Epidermal melanocyte (primary cell): Measurements from ENCODE around the gene FAM3C.

ENCODE experiments used
- DNase-seq: peaks from one replicate; pipeline ENCODE4 v3.0.0; 2011; ENCODE audit warnings: low spot score; ENCODE audit not compliant: insufficient read length

FAM3C gene

DNA sequence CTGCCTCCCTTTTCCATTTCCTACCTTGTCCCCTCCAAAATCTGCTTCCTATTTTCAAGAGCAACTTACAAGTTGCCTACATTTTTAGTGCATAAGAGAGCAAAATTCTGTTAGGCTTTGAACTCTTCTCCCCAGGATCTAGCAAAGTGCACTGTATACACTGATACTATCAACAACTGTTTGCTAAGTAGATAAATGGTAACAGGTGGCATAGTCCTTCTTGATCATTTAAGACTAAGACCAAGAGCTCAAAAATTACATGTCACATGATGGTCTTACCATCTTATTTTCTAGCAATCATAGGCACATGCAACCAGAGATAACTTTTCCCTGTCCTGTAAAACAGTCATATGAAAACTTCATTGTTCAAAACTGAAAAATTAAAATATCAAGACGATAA, 16.2 kb downstream of the FAM3C start:
- no peak for DNase-seq

DNA sequence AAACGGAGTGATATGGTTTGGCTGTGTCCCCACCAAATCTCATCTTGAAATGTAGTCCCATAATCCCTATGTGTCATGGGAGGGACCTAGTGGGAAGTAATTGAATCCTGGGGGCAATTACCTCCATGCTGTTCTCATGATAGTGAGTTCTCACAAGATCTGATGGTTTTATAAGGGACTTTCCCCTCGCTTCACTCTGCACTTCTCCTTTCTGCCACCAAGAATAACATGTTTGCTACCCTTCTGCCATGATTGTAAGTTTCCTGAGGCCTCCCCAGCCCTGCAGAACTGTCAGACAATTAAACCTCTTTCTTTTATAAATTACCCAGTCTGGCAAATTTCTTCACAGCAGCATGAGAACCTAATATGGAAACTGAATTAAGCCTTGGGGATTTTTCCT, 19.1 kb downstream of the FAM3C start:
- DNase-seq: no peak

DNA sequence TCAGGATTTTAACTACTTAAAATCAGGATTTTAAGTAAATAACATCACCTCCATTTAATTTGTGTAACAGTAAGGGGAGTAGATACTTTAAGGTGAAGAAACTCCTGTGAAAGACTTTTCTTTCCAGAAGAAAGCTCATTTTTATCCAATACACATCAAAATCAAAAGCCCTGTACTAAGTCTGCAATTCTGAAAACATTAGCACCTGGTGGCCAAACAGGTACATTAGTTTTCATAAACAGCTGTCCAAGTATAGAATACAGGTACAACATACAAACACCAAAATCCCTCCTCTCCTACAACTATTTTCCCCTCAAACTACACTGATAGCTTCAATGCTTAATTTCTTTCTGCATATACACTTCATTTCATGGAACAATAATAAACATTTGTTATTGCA, 22.9 kb downstream of the FAM3C start:
- DNase-seq: no peak

DNA sequence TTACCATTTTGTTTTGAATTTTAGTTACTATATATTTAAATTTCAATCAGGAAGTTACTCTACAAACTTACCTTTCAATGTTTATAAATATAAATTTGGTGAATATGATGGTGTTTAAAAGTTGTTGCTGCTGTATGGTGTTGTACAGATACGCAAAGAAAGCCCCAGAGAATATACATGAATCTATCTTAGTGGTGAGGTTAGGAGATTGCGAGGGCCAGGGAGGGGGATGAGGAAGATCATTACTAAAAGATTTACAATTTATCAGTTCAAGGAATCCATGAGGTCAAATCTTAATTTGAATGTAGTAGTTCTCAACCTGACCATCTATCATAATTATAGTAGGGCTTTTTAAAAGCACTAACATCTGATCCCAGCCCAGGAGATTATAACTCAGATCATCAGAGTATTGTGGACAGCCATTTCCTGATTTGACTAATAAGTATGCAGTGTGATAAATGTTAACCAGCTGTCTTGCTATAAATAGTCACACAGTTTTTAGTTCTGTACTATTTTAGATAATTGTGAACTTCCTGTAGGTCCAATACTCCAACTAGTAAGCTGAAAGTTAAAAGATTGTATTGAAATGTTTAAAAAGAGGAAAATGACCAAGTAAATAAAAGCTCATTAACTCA, 23.6 kb downstream of the FAM3C start:
- DNase-seq: no peak

DNA sequence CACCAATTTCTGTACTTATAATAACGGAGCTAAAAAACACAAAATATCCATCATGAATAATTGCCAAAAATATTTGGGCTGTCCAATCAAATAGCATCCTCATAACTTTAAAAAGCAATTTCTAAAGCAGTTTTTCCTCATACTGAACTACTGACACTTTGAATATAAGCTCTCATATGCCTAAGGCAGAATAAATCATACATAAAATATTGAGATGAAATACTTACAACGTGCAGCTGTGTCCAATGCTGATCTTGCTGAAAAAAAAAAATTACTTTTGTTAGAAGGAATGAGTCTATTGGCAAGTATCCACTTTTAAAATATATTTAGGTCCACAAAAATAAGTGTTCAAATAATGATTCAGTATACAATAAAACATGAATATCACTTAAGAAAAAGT, 24.2 kb downstream of the FAM3C start:
- no peak for DNase-seq

DNA sequence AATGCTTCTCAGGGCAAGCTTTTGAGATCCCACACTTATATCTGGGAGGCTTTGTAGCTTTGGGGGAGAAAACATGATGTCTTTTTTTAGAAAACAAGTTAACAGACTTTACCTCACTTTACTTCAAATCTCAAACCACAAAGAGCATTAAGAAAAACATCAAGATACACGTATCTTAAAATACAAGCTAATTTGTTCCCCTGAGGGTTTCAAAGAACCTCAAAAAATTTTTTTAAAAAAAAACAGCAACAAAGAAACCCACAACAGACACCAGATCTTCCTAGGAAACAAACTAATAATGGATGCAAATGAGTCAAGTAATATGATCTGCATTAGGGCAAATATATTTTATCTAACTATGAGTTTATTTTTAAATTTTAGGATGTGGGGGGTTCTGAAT, 24.7 kb downstream of the FAM3C start:
- DNase-seq: no peak

DNA sequence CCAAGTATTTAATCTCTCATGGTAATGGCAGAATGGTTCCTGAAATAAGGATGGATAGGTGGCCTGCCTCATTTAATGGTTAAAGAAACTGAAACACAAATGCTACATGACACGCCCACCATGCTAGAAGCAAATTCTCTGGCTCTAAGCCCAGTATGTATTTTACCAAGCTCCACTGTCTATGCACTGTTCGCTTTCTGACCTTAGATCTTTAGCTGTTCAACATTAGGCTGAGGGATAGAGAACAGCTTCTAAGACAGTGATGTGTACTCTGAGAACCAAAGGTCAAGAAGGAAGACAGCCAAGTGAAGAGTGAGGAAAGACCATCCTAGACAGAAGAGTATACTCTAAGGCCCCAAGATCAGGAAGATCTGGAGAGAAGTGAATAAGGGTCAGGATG, 26.6 kb downstream of the FAM3C start:
- no peak for DNase-seq

DNA sequence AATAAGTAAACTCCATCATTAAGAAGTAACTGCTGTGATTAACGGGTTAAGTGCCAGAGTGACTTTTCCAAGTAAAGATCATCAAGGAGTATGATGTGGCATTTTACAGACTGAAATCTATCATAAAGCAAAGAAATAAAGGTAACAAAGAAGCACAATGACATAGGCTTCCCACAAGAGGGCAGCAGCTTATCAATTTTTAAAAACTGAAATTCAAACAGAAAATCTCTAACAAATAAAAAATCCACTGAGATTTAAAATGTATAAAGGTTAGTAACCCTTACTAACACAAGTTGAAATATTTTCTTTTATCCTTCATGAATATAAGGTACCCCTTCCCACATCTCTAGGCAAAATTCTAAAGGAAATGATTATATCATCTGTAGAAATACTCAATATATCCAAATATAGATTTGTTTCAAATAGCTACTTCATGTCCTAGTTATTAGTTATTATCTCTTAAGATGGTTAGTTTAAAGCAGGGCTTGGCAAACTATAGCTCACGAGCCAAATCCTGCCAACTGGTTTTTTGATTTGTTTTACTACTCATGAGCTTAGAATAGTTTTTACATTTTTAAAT, 29.2 kb downstream of the FAM3C start:
- no peak for DNase-seq

DNA sequence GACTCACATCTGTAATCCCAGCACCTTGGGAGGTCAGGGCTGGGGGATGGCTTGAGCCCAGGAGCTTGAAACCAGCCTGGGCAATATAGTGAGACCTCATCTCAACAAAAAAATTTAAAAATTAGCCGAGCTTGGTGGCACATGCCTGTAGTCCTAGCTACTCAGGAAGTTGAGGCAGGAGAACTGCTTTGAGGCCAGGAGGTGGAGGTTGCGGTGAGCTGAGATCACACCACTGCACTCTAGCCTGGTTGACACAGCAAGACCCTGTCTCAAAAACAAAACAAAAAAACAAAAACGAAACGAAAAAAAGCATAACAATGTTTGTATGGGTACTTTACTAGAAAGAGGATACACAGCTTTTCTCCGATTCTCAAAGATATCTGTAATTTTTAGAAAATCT, 35.5 kb downstream of the FAM3C start:
- no peak for DNase-seq

DNA sequence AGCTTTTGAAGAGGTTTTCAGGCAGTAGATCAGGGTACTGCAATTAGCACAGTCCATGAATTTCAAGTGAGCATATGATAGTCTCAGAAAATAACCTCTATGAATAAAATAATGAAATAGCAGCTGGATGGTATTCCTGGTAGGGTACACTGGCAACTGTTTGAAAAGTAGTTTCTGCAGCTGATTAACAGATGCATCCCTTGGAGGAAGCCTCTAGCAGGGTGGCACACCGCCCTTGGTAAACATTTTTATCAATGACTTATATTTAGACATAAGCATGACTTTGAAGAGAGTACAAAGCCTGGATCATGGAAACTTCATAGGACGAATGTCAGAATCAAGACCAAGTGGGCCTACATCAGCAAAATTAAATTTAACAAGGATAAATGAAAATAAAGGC, 40.5 kb downstream of the FAM3C start:
- DNase-seq: no peak

DNA sequence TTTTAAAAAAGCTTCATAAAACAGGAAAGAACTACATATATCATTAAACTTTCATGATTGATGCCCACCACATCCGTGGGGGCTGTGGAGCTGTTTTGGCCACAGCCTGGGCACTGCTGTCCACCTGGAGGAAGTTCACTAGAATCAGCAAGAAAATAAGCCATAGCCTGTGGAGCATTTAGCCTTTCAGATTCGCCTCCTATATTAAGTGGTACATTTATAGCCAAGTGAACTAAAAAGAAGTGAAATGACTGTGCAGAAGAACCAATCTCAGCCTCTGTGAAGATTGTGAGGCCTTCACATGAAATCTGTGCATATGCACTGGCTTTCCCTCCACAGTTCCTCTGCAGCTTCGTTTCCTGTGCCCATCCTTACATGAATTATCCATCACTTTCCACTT, 43.8 kb downstream of the FAM3C start:
- DNase-seq: no peak

DNA sequence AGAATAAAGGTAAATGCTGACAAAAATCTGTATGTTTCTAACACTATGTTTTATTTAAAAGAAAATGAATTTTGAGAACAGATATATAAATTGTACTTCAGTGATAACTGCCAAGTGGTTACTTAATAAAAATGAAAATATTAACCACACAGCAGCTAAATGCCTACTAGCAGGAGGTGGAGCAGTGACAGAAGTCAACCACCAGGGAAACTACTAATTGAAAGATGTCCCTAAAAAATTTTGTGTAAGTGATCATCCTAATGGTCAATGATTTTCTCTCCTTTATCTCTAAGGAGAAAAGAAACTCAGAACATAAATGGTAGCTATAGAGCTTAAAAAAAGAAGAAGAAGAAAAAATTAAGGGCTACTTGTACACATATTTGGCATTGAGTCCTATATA, 44.4 kb downstream of the FAM3C start:
- no peak for DNase-seq

DNA sequence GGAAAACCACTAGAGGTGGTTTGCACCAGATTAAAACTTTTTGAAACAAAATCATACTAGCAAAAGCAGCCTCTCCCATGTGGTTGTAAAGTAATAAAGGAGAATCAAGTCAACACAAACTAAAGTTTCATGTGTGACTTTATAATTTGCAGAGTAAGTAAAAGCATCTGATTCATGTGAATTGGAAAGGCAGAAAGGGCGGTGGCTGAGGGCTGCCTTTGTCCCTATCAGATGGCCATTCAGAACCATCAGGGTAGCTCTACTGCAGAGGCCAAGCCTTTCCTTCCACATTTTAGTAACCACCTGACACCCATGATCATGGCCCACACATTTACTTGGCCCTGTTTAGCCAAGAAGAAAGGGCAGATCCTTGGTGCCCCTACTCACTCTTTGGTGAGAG, 51.6 kb downstream of the FAM3C start:
- no peak for DNase-seq

DNA sequence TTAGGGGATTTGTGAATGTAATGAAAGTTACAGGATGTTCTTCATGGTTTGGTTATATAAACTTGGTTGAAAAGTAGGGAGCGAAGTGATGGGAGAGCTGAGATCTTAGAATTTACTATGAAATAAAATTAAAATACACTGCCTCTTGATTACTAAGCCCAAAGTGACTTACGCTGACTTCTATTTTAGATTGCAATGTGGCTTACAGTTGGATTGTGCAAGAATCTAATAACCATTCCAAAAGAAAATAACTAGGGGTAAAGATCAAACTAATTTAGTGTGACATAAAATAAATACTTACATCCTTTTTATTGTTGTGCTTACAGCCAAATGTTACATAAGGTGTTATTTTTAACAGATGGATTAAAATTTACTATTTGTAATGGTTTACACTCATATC, 52.0 kb downstream of the FAM3C start:
- no peak for DNase-seq

DNA sequence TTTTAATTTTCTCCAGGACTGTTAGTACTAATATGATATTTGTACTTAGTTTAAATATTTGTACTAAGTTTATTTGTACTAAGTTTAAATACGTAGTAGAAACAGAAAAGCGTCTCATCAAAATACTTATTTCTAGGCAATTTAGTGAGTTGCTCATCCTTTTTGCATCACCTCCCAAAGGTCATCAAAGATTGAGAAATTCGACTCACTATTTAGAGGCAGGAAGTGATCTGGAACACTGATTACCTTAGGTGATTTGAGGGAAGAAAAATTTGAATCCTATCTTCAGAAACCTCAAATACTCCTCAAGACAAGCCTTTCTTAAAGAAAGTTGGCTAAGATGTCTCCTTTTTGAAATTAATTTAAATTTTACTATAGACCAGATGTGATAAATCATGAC, 52.8 kb downstream of the FAM3C start:
- no peak for DNase-seq

DNA sequence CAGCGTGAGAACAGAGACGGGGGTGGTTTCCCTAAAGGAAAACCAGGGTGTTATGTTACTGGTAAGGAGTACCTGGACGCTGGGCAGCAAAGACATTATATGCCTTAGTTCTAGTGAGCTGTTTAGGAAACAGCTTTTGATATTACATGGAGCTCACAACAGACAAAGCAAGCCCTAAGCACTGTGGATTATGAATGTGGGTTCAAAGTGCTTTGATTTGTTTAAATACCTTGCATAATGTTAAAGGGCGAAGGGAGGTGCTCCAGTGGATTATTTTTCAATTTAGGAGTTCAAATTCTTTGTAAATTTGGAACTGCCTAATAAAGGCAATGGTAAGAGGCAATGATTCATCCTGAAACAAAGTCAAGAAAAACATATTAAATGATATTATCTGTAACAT, 53.5 kb downstream of the FAM3C start:
- no peak for DNase-seq

DNA sequence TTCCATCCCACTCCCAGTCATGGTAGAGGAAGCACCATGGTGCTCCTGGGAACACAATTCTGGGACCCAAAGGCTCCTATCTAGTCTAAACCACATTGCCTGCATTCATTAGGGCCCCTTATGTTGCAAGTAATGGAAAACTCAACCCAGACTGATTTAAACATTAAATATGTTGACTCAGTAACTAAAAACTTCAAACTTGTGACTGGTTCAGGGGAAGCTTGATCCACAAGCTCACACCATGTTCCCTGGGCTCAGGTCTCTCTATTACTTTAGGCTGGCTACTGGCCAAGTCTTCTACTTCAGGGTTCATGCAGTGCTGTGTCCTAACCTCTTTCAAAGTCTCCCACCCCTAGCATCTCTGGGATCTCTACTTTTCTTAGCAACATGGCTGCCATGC, 54.2 kb downstream of the FAM3C start:
- DNase-seq: no peak

DNA sequence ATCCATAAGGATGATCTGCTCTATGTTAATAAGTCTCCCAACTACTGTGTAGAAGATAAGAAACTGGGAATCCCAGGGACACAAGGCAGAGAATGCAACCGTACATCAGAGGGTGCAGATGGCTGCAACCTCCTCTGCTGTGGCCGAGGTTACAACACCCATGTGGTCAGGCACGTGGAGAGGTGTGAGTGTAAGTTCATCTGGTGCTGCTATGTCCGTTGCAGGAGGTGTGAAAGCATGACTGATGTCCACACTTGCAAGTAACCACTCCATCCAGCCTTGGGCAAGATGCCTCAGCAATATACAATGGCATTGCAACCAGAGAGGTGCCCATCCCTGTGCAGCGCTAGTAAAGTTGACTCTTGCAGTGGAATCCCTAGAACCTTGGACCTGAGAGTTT, 57.0 kb downstream of the FAM3C start:
- DNase-seq: no peak

DNA sequence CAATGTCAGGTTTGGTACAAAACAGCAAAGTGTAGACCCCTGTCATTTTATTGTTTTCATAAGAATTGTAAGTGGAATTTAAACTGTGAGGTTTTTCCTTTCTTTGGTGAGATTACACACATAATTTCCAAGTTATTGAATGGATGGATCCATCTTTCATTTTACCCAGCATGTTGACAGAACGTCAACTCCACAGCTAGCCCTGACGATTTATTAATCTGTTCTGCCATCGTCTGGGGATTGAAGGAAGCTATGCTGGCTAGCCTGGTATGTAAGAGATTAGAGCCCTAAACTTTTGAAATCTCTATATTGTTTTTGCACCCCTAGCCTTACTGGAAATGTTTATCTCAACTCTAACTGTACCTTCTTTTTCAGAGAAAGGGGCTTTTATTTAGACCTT, 58.7 kb downstream of the FAM3C start:
- DNase-seq: no peak

DNA sequence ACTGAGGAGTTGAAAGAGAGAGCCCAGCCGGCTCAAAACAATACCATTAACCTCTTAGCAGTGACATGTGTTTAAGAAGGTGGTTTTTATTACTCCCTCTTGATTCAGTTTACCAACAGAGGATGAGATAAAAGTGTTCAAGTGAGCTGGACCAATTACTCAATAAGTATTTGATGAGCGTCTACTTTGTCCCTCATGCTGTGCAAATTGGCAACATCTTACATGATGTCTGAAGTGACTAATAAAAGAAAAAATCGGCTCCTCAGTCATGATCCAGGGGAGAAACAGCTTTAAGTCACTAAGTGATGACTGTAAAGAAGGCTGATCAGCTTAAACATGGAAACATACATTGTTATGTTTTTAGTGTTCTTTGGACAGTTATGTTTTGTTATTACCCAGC, 59.5 kb downstream of the FAM3C start:
- no peak for DNase-seq

DNA sequence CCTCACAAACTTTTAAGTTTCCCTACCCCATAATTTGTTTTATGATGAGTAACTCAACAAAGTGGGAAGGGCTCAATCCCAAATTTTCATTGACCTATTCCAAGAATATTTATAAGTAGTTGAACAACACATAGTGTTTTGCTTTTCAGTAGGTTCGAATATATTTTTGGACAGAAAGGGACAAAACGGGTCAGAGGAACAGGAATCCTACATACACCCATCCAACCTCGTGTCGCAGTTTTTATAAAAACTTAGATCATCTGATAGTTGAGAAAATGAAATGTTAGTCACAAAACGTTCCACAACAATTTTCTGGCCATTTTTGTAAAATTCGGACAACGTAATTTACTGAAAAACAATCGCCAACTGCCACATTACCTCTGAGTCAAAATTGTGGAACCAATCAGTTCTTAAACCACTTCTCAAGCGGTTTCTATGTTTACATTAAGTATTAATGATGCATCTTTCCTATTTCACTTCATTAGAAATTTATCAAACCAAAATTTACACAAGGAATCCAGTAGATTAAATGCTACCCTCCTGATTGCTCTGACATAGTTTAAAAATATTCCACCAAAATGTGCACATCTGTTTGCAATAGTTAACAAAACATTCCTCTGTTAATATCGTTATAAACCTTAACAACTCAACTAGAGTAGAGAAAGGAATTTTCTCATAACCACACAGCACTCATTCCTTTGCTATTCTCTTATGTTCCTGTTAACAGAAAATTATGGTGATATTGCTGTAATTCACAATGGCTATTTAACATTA, 61.0 kb downstream of the FAM3C start:
- DNase-seq: no peak

DNA sequence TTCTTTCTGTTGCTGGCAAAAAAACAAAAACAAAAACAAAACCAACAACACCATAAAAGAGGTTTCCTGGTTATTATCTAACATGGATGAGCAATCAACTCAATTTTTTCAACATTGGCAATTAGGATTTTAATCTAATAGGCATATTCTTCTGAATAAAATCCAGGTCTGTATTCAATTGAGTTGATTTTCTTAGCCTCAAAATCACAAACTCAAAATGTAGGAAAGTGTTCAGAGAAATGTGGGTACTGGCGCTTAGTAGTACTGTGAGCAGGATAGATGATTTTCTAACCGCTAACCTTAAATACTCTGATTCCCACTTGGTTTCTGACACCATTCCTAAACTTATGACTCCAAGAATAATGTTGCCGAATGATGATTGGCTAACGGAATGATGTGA, 61.7 kb downstream of the FAM3C start:
- no peak for DNase-seq

DNA sequence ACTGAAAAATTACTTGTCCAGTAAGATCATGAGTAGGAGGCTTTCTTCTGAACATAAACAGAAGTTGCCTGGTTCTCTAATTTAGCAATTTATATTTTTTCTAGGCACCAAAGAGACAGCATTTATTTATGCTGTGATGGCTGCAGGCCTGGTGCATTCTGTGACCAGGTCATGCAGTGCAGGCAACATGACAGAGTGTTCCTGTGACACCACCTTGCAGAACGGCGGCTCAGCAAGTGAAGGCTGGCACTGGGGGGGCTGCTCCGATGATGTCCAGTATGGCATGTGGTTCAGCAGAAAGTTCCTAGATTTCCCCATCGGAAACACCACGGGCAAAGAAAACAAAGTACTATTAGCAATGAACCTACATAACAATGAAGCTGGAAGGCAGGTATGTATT, 64.5 kb downstream of the FAM3C start:
- no peak for DNase-seq
